AG04450 (cell line): Measurements from ENCODE around the gene DNAJC7. TPM values are rescaled to one million over a fixed set of nuclear protein-coding genes. Genes with fewer than 3 reads are reported as not detected.

Source experiments
- CTCF ChIA-PET: fragments of 300-600, 350-600 bp; formaldehyde crosslinking; extraction: SDS; loops from one replicate; lab custom pipeline; 2022; ENCODE audit warnings: antibody characterized with exemption, inconsistent platforms; lab: Charles Lee
- POLR2A ChIA-PET: fragments of 350-600 bp; formaldehyde crosslinking; extraction: SDS; loops from one replicate; lab custom pipeline; 2021; ENCODE audit warnings: antibody characterized with exemption, inconsistent platforms; lab: Yijun Ruan, JAX
- DNase-seq: peaks from one replicate; pipeline ENCODE4 v3.0.0-alpha.2; 2011; ENCODE audit warnings: low read depth, low spot score
- H3K27ac ChIP-seq: one replicate; pipeline ENCODE4 v1.5.1; 2012; ENCODE audit warnings: low read depth, low read length, control low read depth
- H3K27me3 ChIP-seq: one replicate; pipeline ENCODE4 v1.6.0; 2012; ENCODE audit warnings: low read length; ENCODE audit not compliant: control insufficient read depth, insufficient read depth
- H3K4me3 ChIP-seq: 2 replicates; pipeline ENCODE4 v1.5.1; 2011; ENCODE audit warnings: mild to moderate bottlenecking, low read depth, low read length, control low read depth
- H3K9me3 ChIP-seq: 2 replicates; pipeline ENCODE4 v1.5.1; 2012; ENCODE audit warnings: low read length; ENCODE audit not compliant: control insufficient read depth, insufficient read depth
- polyA plus RNA-seq: library from polyadenylated mRNA; depleted of rRNA; stranded (reverse); fragments of >200 nt; gene quantifications from 2 replicates; pipeline ENCODE4 v1.2.3, GENCODE V29; 2011
- TF ChIP-seq, protein P1 (sequence below): IDR thresholded peaks from 2 replicates; pipeline ENCODE4 v1.5.1; 2011; ENCODE audit warnings: low read depth, low read length, control low read depth, inconsistent platforms

The DNAJC7 gene
- polyA plus RNA-seq, 1 experiment, result 66.4 TPM

DNA sequence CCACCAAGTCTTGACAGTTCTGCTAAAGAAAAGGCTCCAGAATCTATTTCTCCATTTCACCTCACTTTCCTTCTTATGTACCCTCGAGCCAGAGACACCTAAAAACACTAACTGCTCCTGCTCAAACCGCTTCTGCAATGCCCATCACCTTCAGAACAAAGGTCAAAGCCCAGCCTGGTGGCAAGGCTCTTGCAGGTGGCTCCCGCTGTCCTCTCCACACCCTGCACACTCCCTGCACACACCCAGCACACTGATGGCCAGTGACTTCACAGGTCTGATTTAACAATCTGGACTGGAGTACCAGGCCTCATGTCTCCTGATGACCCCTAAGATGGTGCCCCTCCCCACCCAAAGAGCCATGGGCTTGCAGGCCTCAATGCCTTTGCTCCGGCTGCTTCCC, 43.0 kb upstream of the DNAJC7 start:
- ChIA-PET POLR2A (no interaction called here), CTCF (no interaction called here)
- peaks cover 4% of the 10 kb centered on the region; the same call in 1 of the 2 replicates for H3K9me3 ChIP-seq
- DNase-seq, result no peak
- H3K27ac ChIP-seq, result no peak overlapping the region
- TF ChIP-seq, protein P1, sequence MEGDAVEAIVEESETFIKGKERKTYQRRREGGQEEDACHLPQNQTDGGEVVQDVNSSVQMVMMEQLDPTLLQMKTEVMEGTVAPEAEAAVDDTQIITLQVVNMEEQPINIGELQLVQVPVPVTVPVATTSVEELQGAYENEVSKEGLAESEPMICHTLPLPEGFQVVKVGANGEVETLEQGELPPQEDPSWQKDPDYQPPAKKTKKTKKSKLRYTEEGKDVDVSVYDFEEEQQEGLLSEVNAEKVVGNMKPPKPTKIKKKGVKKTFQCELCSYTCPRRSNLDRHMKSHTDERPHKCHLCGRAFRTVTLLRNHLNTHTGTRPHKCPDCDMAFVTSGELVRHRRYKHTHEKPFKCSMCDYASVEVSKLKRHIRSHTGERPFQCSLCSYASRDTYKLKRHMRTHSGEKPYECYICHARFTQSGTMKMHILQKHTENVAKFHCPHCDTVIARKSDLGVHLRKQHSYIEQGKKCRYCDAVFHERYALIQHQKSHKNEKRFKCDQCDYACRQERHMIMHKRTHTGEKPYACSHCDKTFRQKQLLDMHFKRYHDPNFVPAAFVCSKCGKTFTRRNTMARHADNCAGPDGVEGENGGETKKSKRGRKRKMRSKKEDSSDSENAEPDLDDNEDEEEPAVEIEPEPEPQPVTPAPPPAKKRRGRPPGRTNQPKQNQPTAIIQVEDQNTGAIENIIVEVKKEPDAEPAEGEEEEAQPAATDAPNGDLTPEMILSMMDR, result no peak
- no peak overlapping the region for H3K4me3 ChIP-seq
- H3K27me3 ChIP-seq, result peaks cover 56% of the 10 kb centered on the region

- TF ChIP-seq, protein P1, result no peak
- Histone ChIP-seq H3K4me3 (no peak overlapping the region), H3K9me3 (peaks cover 4% of the 10 kb centered on the region; the same call in 1 of the 2 replicates), H3K27me3 (peaks cover 60% of the 10 kb centered on the region), H3K27ac (no peak overlapping the region)
- POLR2A ChIA-PET, result no interaction called here
- CTCF ChIA-PET, result interaction anchor here (1.5 kb wide), 1 partner anchor 42 kb away, joined by 6 read pairs; no protein-coding TSS in a partner anchor
- DNase-seq, result no peak
Measured at GRCh38 chr17:42059815-42060214, 42.6 kb upstream of the DNAJC7 start.

DNA sequence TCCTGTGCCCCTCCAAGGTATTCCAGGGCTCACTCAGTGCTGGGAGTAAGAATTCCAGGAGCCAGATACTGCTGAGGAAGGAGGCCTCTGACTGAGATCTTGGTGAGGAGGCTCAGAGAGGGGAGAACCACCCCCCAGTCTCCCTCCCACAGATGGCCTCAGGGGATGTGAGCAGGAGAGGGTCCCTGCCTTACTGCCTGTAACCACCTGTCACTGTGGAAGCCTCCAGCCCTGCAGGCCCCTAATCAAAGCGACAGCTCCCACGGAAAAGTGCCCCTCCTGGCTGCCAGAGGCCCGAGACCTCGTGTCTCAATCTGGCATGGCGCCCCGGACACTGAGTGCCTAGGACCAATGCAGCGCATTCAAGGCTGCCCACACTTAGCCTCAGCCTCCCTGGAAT, 40.8 kb upstream of the DNAJC7 start:
- H3K4me3 ChIP-seq, result no peak overlapping the region
- peaks cover 68% of the 10 kb centered on the region for H3K27me3 ChIP-seq
- peaks cover 4% of the 10 kb centered on the region; the same call in 1 of the 2 replicates for H3K9me3 ChIP-seq
- TF ChIP-seq, protein P1, result no peak
- ChIA-PET CTCF (interaction anchor here (1.5 kb wide), 1 partner anchor 44 kb away, joined by 6 read pairs; no protein-coding TSS in a partner anchor), POLR2A (no interaction called here)
- no peak overlapping the region for H3K27ac ChIP-seq
- no peak for DNase-seq

- no peak for DNase-seq
- CTCF ChIA-PET, result interaction anchor here (1.0 to 2.9 kb wide), 2 partner anchors 9 to 11 kb away, joined by 3 to 12 read pairs; no protein-coding TSS in a partner anchor
- POLR2A ChIA-PET, result no interaction called here
- H3K4me3 ChIP-seq, result no peak overlapping the region
- peaks cover 68% of the 10 kb centered on the region for H3K27me3 ChIP-seq
- 0 out of 2 replicates have a peak, but pooled peaks cover 4% of the 10 kb centered on the region for H3K9me3 ChIP-seq
- TF ChIP-seq, protein P1, result no peak
- no peak overlapping the region for H3K27ac ChIP-seq
Measured at GRCh38 chr17:42056635-42057034, 39.4 kb upstream of the DNAJC7 start.

GRCh38 chr17:42055496-42055895, 38.3 kb upstream of the DNAJC7 start:
- H3K27ac ChIP-seq, result no peak overlapping the region
- H3K27me3 ChIP-seq, result peaks cover 74% of the 10 kb centered on the region
- 0 out of 2 replicates have a peak, but pooled peaks cover 4% of the 10 kb centered on the region for H3K9me3 ChIP-seq
- POLR2A ChIA-PET, result interaction anchor here (0.9 kb wide), 1 partner anchor 9 kb away, joined by 3 read pairs; no protein-coding TSS in a partner anchor
- CTCF ChIA-PET, result interaction anchor here (0.6 to 2.9 kb wide), 5 partner anchors 10 to 217 kb away, joined by 3 to 12 read pairs (median 3); partner anchors contain the start of gene NKIRAS2
- no peak overlapping the region for H3K4me3 ChIP-seq
- TF ChIP-seq, protein P1, result no peak
- DNase-seq, result no peak
